Activated naive CD4-positive, alpha-beta T cell treated with anti-CD3 and anti-CD28 coated beads, Interleukin-2, amount 50 U/mL, for 24 hours (primary cell): ENCODE data around the gene NAA35.
"Not testable (repeated sequence)": the region's sequence is repeated elsewhere in the genome, so short reads cannot be mapped to it uniquely, and the experiment has no call there.

ENCODE experiments used
- H3K27ac Mint-ChIP-seq: one replicate; pipeline ENCODE4 v1.8.0; 2021; ENCODE audit warnings: mild to moderate bottlenecking, mixed read lengths
- H3K27me3 Mint-ChIP-seq: one replicate; pipeline ENCODE4 v1.8.0; 2021; ENCODE audit warnings: mixed read lengths
- H3K36me3 Mint-ChIP-seq: one replicate; pipeline ENCODE4 v1.8.0; 2021; ENCODE audit warnings: mixed read lengths
- H3K4me1 Mint-ChIP-seq: one replicate; pipeline ENCODE4 v1.8.0; 2021; ENCODE audit warnings: mixed read lengths
- H3K4me3 Mint-ChIP-seq: one replicate; pipeline ENCODE4 v1.8.0; 2021; ENCODE audit warnings: mild to moderate bottlenecking, mixed read lengths
- H3K9me3 Mint-ChIP-seq: one replicate; pipeline ENCODE4 v1.8.0; 2021; ENCODE audit warnings: mixed read lengths

Gene NAA35

GRCh38 chr9:85940832-85941621 is at the start of gene NAA35:
TSS of gene NAA35 (plus strand) at chr9:85941146. CDS start at chr9:85942160, 1,014 bp downstream.
- Mint-ChIP-seq H3K27me3 (no peaks in the 10 kb centered on the region), H3K27ac (peak within 1 kb of the TSS; percentile 99), H3K4me3 (no peak within 1 kb of the TSS), H3K36me3 (peaks cover 2% of the 10 kb centered on the region), H3K9me3 (no peaks in the 10 kb centered on the region), H3K4me1 (peaks cover 17% of the 10 kb centered on the region)

DNA sequence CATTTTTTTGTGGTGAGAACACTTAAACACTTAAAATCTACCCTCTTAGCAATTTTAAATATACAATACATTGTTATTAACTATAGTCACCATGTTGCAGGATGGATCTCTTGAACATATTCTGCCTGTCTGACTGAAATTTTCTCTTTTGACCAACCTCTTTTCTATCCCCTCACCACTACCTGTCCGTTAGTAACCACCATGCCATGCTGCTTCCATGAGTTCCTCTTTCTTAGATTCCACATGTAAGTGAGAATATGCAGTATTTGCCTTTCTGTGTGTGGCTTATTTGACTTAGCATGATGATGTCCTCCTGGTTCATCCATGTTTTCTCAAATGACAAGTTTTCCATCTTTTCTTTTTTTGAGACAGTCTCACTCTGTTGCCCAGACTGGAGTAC is 48.5 kb upstream of the NAA35 start:
- H3K27ac Mint-ChIP-seq = no peak overlapping the region
- no peak overlapping the region for H3K4me3 Mint-ChIP-seq
- no peaks in the 10 kb centered on the region for H3K27me3 Mint-ChIP-seq
- no peaks in the 10 kb centered on the region for H3K9me3 Mint-ChIP-seq
- peaks cover 8% of the 10 kb centered on the region for H3K36me3 Mint-ChIP-seq
- H3K4me1 Mint-ChIP-seq = peaks cover under 1% of the 10 kb centered on the region

DNA sequence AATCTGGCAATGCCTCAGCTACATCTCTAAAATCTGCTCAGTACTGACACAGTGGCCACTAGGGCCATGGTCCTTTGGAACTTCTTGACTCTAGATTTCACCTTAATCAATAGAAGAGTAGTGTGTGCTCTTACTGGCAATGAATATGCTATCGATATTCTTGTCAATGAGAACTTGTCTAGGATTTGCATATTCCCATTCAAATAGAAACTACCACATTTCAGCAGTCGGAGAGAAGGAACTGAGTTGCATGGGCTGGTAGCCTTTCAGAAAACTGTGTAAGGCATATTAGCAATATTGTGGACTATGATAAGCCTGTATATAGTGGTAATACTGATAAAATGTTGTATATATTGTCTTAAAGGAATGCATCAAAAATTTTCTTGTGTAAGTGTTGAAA is 45.3 kb upstream of the NAA35 start:
- Mint-ChIP-seq H3K27ac (no peak overlapping the region), H3K27me3 (no peaks in the 10 kb centered on the region), H3K9me3 (no peaks in the 10 kb centered on the region), H3K36me3 (peaks cover 4% of the 10 kb centered on the region), H3K4me1 (peaks cover 7% of the 10 kb centered on the region), H3K4me3 (no peak overlapping the region)

- Mint-ChIP-seq H3K4me3 (no peak overlapping the region), H3K36me3 (peaks cover 2% of the 10 kb centered on the region), H3K9me3 (no peaks in the 10 kb centered on the region), H3K27ac (peak overlapping the region; percentile 19), H3K4me1 (peaks cover 7% of the 10 kb centered on the region), H3K27me3 (no peaks in the 10 kb centered on the region)
These were observed 43.1 kb upstream of the NAA35 start for GRCh38 chr9:85897848-85898247.

DNA sequence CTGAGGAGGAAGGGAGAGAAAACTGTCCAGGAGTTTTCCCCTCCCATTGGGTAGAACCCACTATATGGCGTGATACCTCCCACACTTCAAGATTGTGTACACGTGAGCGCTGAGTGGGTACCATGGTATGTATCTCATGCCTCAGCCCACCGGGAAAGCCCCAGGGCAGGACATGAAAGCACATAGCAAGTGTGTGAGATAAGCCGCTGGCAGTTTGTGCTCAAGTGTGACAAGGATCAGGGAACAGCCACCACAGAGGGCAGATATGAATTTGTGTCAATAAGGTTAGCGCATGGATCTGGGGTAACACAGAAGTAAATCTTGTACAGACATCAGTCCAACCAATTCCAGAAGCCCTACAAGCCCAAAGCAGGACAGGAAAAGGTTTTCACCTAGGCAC is 42.6 kb upstream of the NAA35 start:
- Mint-ChIP-seq H3K27ac (no peak overlapping the region), H3K36me3 (peaks cover 2% of the 10 kb centered on the region), H3K4me3 (no peak overlapping the region), H3K4me1 (peaks cover 7% of the 10 kb centered on the region), H3K9me3 (no peaks in the 10 kb centered on the region), H3K27me3 (no peaks in the 10 kb centered on the region)

DNA sequence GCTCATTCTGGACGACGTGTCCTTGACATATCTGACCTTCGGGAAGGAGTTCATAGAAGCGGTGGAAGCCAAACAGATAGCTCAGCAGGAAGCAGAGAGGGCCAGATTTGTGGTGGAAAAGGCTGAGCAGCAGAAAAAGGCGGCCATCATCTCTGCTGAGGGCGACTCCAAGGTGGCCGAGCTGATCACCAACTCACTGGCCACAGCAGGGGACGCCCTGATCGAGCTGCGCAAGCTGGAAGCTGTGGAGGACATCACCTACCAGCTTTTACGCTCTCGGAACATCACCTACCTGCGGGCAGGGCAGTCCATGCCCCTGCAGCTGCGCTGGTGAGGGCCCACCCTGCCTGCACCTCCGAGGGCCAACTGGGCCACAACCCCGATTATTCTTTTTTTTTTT is 41.6 kb upstream of the NAA35 start:
- Mint-ChIP-seq H3K4me1 (peaks cover 7% of the 10 kb centered on the region), H3K9me3 (no peaks in the 10 kb centered on the region), H3K27ac (no peak overlapping the region), H3K36me3 (peaks cover 2% of the 10 kb centered on the region), H3K4me3 (no peak overlapping the region), H3K27me3 (no peaks in the 10 kb centered on the region)

- no peak overlapping the region for H3K4me3 Mint-ChIP-seq
- peaks cover 2% of the 10 kb centered on the region for H3K36me3 Mint-ChIP-seq
- H3K9me3 Mint-ChIP-seq = no peaks in the 10 kb centered on the region
- H3K27ac Mint-ChIP-seq = no peak overlapping the region
- peaks cover 7% of the 10 kb centered on the region for H3K4me1 Mint-ChIP-seq
- no peaks in the 10 kb centered on the region for H3K27me3 Mint-ChIP-seq
These were observed 40.3 kb upstream of the NAA35 start for GRCh38 chr9:85900504-85901201.

GRCh38 chr9:85904975-85905374 is 36.0 kb upstream of the NAA35 start:
- H3K27me3 Mint-ChIP-seq = no peaks in the 10 kb centered on the region
- no peak overlapping the region for H3K27ac Mint-ChIP-seq
- H3K4me1 Mint-ChIP-seq = no peaks in the 10 kb centered on the region
- no peak overlapping the region for H3K4me3 Mint-ChIP-seq
- H3K9me3 Mint-ChIP-seq = no peaks in the 10 kb centered on the region
- peaks cover 1% of the 10 kb centered on the region for H3K36me3 Mint-ChIP-seq

DNA sequence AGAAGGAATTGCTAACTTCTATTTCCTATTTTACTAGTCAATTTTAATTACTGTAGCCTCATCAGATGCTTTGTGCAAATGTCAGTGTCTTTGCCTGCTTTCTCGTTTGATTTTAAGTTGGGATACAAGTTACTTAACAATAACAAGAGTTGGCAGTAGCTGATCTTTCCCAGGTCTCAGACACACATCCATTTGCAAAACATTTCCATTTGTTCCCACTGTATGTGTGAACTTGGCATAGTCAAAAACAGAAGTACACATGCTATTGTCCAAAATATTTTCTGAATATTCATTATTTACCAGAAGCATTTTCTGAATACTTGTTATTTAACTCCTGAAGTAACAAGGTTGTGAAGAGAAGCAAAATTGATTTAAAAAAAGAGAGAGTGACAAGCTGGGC is 35.0 kb upstream of the NAA35 start:
- H3K4me3 Mint-ChIP-seq = no peak overlapping the region
- H3K9me3 Mint-ChIP-seq = no peaks in the 10 kb centered on the region
- H3K27me3 Mint-ChIP-seq = no peaks in the 10 kb centered on the region
- no peaks in the 10 kb centered on the region for H3K36me3 Mint-ChIP-seq
- no peak overlapping the region for H3K27ac Mint-ChIP-seq
- H3K4me1 Mint-ChIP-seq = no peaks in the 10 kb centered on the region

GRCh38 chr9:85909390-85909789 is 31.6 kb upstream of the NAA35 start:
- Mint-ChIP-seq H3K9me3 (no peaks in the 10 kb centered on the region), H3K27ac (no peak overlapping the region), H3K36me3 (peaks cover 2% of the 10 kb centered on the region), H3K4me1 (peaks cover 8% of the 10 kb centered on the region), H3K4me3 (no peak overlapping the region), H3K27me3 (no peaks in the 10 kb centered on the region)

DNA sequence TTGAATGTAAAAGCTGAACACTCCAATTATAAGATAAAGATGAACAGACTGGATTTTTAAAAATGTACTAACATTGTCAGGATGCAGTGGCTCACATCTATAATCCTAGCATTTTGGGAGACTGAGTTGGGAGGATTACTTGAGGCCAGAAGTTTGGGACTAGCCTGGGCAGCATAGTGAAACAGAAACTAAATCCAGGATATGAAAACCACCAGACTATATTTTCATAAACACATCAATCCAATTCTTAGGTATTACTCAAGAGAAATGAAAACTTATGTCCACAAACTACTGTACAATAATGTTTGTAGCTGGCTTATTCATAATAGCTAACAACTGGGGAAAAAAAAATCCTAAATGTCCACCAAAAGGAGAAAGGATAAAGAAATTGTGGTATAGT is 26.8 kb upstream of the NAA35 start:
- Mint-ChIP-seq H3K9me3 (no peaks in the 10 kb centered on the region), H3K36me3 (peaks cover 2% of the 10 kb centered on the region), H3K27ac (no peak overlapping the region), H3K4me1 (peaks cover 12% of the 10 kb centered on the region), H3K27me3 (no peaks in the 10 kb centered on the region), H3K4me3 (no peak overlapping the region)

GRCh38 chr9:85917756-85918155 is 23.2 kb upstream of the NAA35 start:
- no peaks in the 10 kb centered on the region for H3K27me3 Mint-ChIP-seq
- H3K4me1 Mint-ChIP-seq = peaks cover 12% of the 10 kb centered on the region
- no peak overlapping the region for H3K4me3 Mint-ChIP-seq
- no peaks in the 10 kb centered on the region for H3K36me3 Mint-ChIP-seq
- H3K27ac Mint-ChIP-seq = no peak overlapping the region
- no peaks in the 10 kb centered on the region for H3K9me3 Mint-ChIP-seq

DNA sequence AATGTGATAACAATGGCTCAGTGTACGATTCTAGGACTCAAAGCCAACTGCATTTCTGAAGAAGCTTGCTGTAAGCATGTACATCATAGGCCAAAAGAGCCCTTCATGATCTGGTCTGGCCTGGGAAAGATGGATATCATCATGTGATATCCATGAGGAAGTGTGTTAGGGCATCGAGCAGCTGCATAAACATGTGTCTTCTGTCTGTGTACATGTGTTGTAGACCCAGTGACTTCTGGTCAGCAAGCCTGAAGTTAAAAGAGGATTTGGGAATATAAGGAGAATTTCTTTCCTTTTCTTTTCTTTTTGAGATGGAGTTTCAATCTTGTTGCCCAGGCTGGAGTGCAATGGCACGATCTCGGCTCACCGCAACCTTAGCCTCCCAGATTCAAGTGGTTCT is 15.5 kb upstream of the NAA35 start:
- no peaks in the 10 kb centered on the region for H3K36me3 Mint-ChIP-seq

DNA sequence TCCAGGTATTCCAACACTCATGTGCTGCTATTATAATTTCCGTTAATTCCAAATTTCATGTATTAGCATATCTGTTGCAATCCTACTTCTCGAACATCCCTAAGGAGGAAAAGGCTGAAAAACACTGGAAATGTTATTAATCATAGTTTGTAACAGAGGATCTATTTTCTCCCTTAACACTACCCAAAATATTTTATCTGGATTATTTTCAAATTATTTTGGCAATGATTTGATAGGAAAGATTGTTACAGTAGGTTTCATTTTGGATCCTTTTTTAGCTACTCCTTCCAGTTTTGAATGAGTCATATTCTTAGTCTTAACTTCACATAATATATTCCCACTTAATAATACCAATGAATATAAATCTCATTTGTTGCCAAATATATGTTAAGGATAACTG is 13.9 kb upstream of the NAA35 start:
- peaks cover 9% of the 10 kb centered on the region for H3K27me3 Mint-ChIP-seq
- no peaks in the 10 kb centered on the region for H3K9me3 Mint-ChIP-seq
- no peaks in the 10 kb centered on the region for H3K36me3 Mint-ChIP-seq
- H3K4me1 Mint-ChIP-seq = no peaks in the 10 kb centered on the region
- no peak overlapping the region for H3K27ac Mint-ChIP-seq
- H3K4me3 Mint-ChIP-seq = no peak overlapping the region

More for the DNA sequence above, 15.5 kb upstream of the NAA35 start:
- Mint-ChIP-seq H3K4me1 (no peaks in the 10 kb centered on the region), H3K27me3 (peaks cover 7% of the 10 kb centered on the region), H3K9me3 (no peaks in the 10 kb centered on the region), H3K4me3 (no peak overlapping the region), H3K27ac (no peak overlapping the region)

DNA sequence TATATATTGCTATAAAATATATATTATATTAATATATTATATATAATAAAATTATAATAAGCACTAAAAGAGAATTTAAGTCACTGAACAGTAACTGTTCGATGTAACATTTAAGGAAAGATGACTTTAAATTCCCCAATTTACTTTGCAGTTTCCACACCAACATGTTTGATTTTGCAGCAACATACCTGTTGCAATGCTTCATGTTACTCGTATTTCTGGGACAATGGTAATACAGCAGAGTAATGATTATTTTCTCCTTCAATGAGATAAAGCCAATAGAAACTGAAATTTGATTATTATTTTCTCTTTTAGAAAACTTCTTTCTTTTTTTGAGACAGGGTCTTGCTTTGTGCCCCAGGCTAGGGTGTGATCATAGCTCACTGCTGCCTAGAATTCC is 9.5 kb upstream of the NAA35 start:
- Mint-ChIP-seq H3K9me3 (no peaks in the 10 kb centered on the region), H3K4me3 (no peak overlapping the region), H3K27ac (no peak overlapping the region), H3K27me3 (peaks cover 8% of the 10 kb centered on the region), H3K4me1 (no peaks in the 10 kb centered on the region), H3K36me3 (no peaks in the 10 kb centered on the region)

DNA sequence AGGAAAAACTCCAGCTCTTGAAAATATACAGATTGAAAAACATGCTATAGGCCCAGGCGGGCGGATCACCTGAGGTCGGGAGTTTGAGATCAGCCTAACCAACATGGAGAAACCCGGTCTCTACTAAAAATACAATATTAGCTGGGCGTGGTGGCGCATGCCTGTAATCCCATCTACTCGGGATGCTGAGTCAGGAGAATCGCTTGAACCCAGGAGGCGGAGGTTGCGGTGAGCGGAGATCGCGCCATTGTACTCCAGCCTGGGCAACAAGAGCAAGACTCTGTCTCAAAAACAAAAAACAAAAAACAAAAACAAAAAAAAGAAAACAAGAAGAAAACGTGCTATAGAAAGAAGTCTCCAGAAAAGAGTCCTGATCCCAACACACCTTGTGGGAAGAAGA is 5.0 kb upstream of the NAA35 start:
- H3K4me3 Mint-ChIP-seq, H3K27ac Mint-ChIP-seq, H3K9me3 Mint-ChIP-seq, H3K36me3 Mint-ChIP-seq, H3K27me3 Mint-ChIP-seq: not testable (repeated sequence)
- H3K4me1 Mint-ChIP-seq = peaks cover 14% of the 10 kb centered on the region
